Smooth muscle cell (in vitro differentiated cells): ENCODE results near the gene INPP1. TPM values are rescaled to one million over a fixed set of nuclear protein-coding genes. Genes with fewer than 3 reads are reported as not detected.

Experiments used
- DNase-seq: peaks from one replicate; lab custom pipeline; 2025; ENCODE audit not compliant: unreplicated experiment; lab: John Stamatoyannopoulos, UW
- H2AFZ ChIP-seq: fragments of 200-600 bp; sonication (generic); 2 replicates; pipeline ENCODE4 v1.6.0; 2016; ENCODE audit warnings: antibody characterized with exemption, low read depth, mild to moderate bottlenecking
- H3F3A ChIP-seq: fragments of 200-600 bp; sonication (generic); 2 replicates; pipeline ENCODE4 v1.6.0; 2017; ENCODE audit warnings: antibody characterized with exemption, low read depth
- H3K27ac ChIP-seq: fragments of 200-600 bp; sonication (generic); 2 replicates; pipeline ENCODE4 v1.5.1; 2016; ENCODE audit warnings: low read depth, mild to moderate bottlenecking
- H3K27me3 ChIP-seq: fragments of 200-600 bp; sonication (generic); 2 replicates; pipeline ENCODE4 v1.6.1; 2016; ENCODE audit warnings: low read depth, mild to moderate bottlenecking
- H3K36me3 ChIP-seq: fragments of 200-600 bp; sonication (generic); 2 replicates; pipeline ENCODE4 v1.5.1; 2016; ENCODE audit warnings: low read depth
- H3K4me1 ChIP-seq: fragments of 200-600 bp; sonication (generic); 2 replicates; pipeline ENCODE4 v1.5.1; 2016; ENCODE audit warnings: low read depth
- H3K4me2 ChIP-seq: fragments of 200-600 bp; sonication (generic); 2 replicates; pipeline ENCODE4 v1.6.0; 2016; ENCODE audit warnings: mild to moderate bottlenecking
- H3K4me3 ChIP-seq: fragments of 200-600 bp; sonication (generic); 2 replicates; pipeline ENCODE4 v1.5.1; 2016; ENCODE audit warnings: mild to moderate bottlenecking
- H3K79me2 ChIP-seq: fragments of 200-600 bp; sonication (generic); 2 replicates; pipeline ENCODE4 v1.6.0; 2016; ENCODE audit warnings: low read depth, mild to moderate bottlenecking
- H3K9ac ChIP-seq: fragments of 200-600 bp; sonication (generic); 2 replicates; pipeline ENCODE4 v1.6.0; 2016; ENCODE audit warnings: low read depth
- H3K9me3 ChIP-seq: fragments of 200-600 bp; sonication (generic); replicated peaks from 2 replicates; pipeline ENCODE4 v1.5.1; 2016; ENCODE audit warnings: low read depth
- H4K20me1 ChIP-seq: fragments of 200-600 bp; sonication (generic); 2 replicates; pipeline ENCODE4 v1.6.0; 2016; ENCODE audit warnings: low read depth
- WGBS: methylation state at CpG from one replicate; pipeline ENCODE4 v1.1.7; 2016; ENCODE audit warnings: low lambda C conversion rate; 5-methylcytosine and 5-hydroxymethylcytosine counted together
- polyA plus RNA-seq: library from polyadenylated mRNA; unstranded; fragments of >200 nt; fragmentation: Nextera tagmentation; extraction: Ambion mirVana; gene quantifications from 2 replicates; pipeline ENCODE4 v1.2.1, GENCODE V29; 2016
- total RNA-seq: library from RNA; depleted of rRNA; stranded (reverse); fragments of >200 nt; gene quantifications from 2 replicates; pipeline ENCODE4 v1.2.3, GENCODE V29; 2014
- TF ChIP-seq, protein P1 (sequence below): fragments of 200-600 bp; sonication (generic); IDR thresholded peaks from 2 replicates; pipeline ENCODE4 v1.5.1; 2017; ENCODE audit warnings: borderline replicate concordance, mild to moderate bottlenecking, antibody characterized with exemption; ENCODE audit not compliant: insufficient read depth, poor library complexity, severe bottlenecking

INPP1 gene
- total and polyA plus RNA-seq, 2 experiments from 2014 or later: 4.5 to 14.3 TPM

DNA sequence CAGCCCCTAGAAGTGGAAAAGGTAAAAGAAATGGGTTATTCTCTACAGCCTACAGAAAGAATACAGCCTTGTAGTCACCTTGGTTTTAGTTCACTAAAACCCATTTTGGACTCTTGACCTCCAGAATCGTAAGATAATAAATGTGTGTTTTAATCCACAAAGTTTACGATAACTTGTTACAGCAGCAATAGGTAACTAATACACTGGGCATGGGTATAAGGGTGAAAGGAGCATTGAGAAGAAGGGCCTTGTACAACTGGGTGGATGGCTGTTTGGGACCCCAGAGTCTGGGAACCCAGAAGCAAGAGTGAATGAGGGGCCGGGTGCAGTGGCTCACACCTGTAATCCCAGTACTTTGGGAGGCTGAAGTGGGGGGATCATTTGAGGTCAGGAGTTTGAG is 62.6 kb downstream of the INPP1 start:
- Histone ChIP-seq H3K4me3 (no peak overlapping the region), H3K9ac (no peak overlapping the region), H2AFZ (no peak overlapping the region)

DNA sequence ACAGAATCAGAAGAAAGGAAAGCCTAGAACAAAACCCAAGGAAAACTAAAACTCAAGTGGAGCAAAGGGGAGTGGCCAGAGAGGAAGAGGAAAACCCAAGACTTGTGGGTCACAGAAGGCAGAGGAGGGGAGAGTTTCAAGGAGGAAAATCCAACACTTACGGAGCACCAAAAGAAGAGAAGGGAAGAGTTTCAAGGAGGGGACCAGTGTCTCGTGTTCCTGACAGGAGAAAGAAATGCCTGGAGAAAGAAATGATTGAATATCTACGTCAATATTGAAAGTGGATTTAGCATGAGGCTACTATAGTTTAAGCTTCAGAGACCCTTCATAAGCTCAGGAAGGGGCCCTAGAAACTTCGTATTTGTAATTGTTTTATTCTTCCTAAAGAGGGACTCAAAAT is 63.4 kb downstream of the INPP1 start:
- no peak for DNase-seq
- Histone ChIP-seq H3K36me3 (no peaks in the 10 kb centered on the region), H3K4me3 (no peak overlapping the region), H3K27ac (no peak overlapping the region), H2AFZ (no peak overlapping the region), H4K20me1 (no peaks in the 10 kb centered on the region), H3K9ac (no peak overlapping the region), H3K4me1 (peaks cover 4% of the 10 kb centered on the region), H3K4me2 (no peak overlapping the region), H3K27me3 (peaks cover 66% of the 10 kb centered on the region), H3K79me2 (no peaks in the 10 kb centered on the region), H3K9me3 (no peaks in the 10 kb centered on the region), H3F3A (no peaks in the 10 kb centered on the region)
- TF ChIP-seq, protein P1, sequence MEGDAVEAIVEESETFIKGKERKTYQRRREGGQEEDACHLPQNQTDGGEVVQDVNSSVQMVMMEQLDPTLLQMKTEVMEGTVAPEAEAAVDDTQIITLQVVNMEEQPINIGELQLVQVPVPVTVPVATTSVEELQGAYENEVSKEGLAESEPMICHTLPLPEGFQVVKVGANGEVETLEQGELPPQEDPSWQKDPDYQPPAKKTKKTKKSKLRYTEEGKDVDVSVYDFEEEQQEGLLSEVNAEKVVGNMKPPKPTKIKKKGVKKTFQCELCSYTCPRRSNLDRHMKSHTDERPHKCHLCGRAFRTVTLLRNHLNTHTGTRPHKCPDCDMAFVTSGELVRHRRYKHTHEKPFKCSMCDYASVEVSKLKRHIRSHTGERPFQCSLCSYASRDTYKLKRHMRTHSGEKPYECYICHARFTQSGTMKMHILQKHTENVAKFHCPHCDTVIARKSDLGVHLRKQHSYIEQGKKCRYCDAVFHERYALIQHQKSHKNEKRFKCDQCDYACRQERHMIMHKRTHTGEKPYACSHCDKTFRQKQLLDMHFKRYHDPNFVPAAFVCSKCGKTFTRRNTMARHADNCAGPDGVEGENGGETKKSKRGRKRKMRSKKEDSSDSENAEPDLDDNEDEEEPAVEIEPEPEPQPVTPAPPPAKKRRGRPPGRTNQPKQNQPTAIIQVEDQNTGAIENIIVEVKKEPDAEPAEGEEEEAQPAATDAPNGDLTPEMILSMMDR: no peak
- 74% methylated on average over 4 of the region's 4 CpGs for WGBS

More for the DNA sequence above, 62.6 kb downstream of the INPP1 start:
- DNase-seq: no peak
- Histone ChIP-seq H3K4me2 (no peak overlapping the region), H3K9me3 (no peaks in the 10 kb centered on the region), H3F3A (no peaks in the 10 kb centered on the region), H3K4me1 (peaks cover 4% of the 10 kb centered on the region), H3K79me2 (no peaks in the 10 kb centered on the region), H3K36me3 (no peaks in the 10 kb centered on the region), H4K20me1 (no peaks in the 10 kb centered on the region), H3K27ac (no peak overlapping the region), H3K27me3 (peaks cover 66% of the 10 kb centered on the region)
- WGBS: 95% methylated on average over 3 of the region's 3 CpGs
- TF ChIP-seq, protein P1: no peak

DNA sequence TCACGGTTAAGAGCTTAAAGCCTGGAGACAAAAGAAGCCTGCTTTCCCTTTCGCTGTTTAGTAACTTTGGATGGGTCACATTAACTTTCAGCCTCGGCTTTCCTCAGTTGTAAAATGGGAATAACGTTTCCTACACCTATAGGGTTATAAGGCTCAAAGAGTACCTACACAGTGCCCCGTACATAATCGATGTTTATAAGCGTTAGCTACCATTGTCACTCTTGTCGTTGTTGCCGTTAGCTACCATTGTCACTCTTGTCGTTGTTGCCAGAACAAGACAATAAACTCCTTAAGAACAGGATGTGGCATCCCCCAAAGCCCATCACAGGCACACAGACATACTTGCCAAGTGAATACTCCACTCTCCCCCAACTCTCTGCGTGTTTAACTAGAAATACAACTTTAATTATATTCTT is 63.9 kb downstream of the INPP1 start:
- Histone ChIP-seq H3K27ac (no peak overlapping the region), H3K27me3 (peaks cover 66% of the 10 kb centered on the region), H2AFZ (no peak overlapping the region), H3K4me2 (peak overlapping the region; percentile 96), H3F3A (no peaks in the 10 kb centered on the region), H3K4me3 (peak overlapping the region; percentile 73), H3K9me3 (no peaks in the 10 kb centered on the region), H3K36me3 (no peaks in the 10 kb centered on the region), H3K79me2 (no peaks in the 10 kb centered on the region), H4K20me1 (no peaks in the 10 kb centered on the region), H3K4me1 (peaks cover 4% of the 10 kb centered on the region), H3K9ac (no peak overlapping the region)
- TF ChIP-seq, protein P1: no peak
- WGBS: 32% methylated on average over 11 of the region's 11 CpGs
- DNase-seq: no peak
